Measurements from ENCODE around the gene CD38. TPM values are rescaled to one million over a fixed set of nuclear protein-coding genes. Genes with fewer than 3 reads are reported as not detected.

The CD38 gene
- total RNA-seq, 1 experiment from 2014 or later: 0.07 TPM

DNA sequence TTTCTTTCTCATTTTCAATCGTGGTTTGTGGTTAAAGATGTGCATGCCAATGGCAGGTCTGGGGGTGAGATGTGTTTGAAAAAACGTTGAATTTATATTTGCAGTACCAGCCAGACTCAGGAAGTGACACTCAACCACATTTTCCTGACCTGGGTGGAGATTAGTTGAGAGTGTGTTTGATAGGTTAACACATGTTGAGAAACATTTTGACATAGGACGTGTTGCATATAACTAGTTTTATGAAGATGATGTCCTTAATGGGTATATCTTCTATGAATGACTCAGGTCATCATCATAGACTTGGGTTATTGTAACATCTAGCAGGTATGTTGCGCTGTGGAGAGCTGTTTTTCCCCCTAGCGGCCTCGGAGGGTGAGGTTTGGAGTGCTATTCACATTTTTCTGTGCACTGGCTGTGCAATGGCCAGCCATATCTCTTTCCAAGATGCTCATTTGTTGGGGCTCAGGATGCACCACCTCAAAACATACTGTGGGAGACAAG is 21.7 kb upstream of the CD38 start:
- Mint-ChIP-seq H3K36me3 (ENCODE audit: insufficient read depth in 1 of 3, low read depth in 3 of 3) (no peaks in the 10 kb centered on the region), H3K27ac (no peak overlapping the region), H3K27me3 (ENCODE audit: low read depth) (no peaks in the 10 kb centered on the region), H3K9me3 (no peaks in the 10 kb centered on the region; a peak in 1 of 5 replicates), H3K4me3 (no peak overlapping the region), H3K4me1 (peaks cover 8 to 10% of the 10 kb centered on the region in 2 experiments; a peak in 2 of 4 replicates)
- Histone ChIP-seq H3K23ac (ENCODE audit: insufficient read length, low read depth, low read length) (no peak overlapping the region), H3K56ac (ENCODE audit: insufficient read length, low read depth, low read length) (no peak overlapping the region), H4K8ac (replicated peaks; ENCODE audit: insufficient read length, low read depth, low read length) (no peak overlapping the region), H2BK20ac (ENCODE audit: low read depth, low read length, poor library complexity, severe bottlenecking) (no peak overlapping the region), H2BK5ac (ENCODE audit: insufficient read length, low read length) (no peak overlapping the region), H3K4me1 (ENCODE audit: insufficient read depth, low read length) (no peaks in the 10 kb centered on the region), H2BK120ac (ENCODE audit: low read depth, low read length, poor library complexity, severe bottlenecking) (no peak overlapping the region), H3K18ac (ENCODE audit: insufficient read length, low read depth, low read length) (no peak overlapping the region), H2BK12ac (ENCODE audit: insufficient read length, low read depth, low read length) (no peak overlapping the region), H3K4me2 (ENCODE audit: insufficient read depth, insufficient read length, low read length) (no peak overlapping the region), H3K79me2 (ENCODE audit: insufficient read depth, low read length) (no peaks in the 10 kb centered on the region), H2AFZ (ENCODE audit: low read length) (no peak overlapping the region), H4K20me1 (ENCODE audit: control insufficient read depth, insufficient read depth, insufficient read length) (no peaks in the 10 kb centered on the region), H3K27ac (ENCODE audit: insufficient read length, low read depth, low read length) (no peak overlapping the region), H2AK5ac (ENCODE audit: insufficient read length, low read length) (no peak overlapping the region), H3K23me2 (ENCODE audit: insufficient read length, low read depth, low read length, poor library complexity, severe bottlenecking) (no peaks in the 10 kb centered on the region), H3K79me1 (ENCODE audit: insufficient read depth, low read depth, low read length, poor library complexity, severe bottlenecking) (no peaks in the 10 kb centered on the region), H3K9me3 (ENCODE audit: control insufficient read depth, low read depth, low read length) (no peaks in the 10 kb centered on the region), H3K4ac (ENCODE audit: low read depth, low read length) (no peak overlapping the region), H3K14ac (ENCODE audit: insufficient read depth, low read length) (no peak overlapping the region), H3K27me3 (ENCODE audit: insufficient read depth, low read length) (no peaks in the 10 kb centered on the region), H4K5ac (ENCODE audit: insufficient read length, low read depth, low read length) (no peak overlapping the region), H3T11ph (ENCODE audit: low read length) (no peak overlapping the region), H3K9ac (ENCODE audit: extremely low read depth, insufficient read length, low read length) (no peak overlapping the region), H2BK15ac (ENCODE audit: low read depth, low read length) (no peak overlapping the region), H4K91ac (ENCODE audit: insufficient read length, low read depth, low read length) (no peak overlapping the region)
- TF ChIP-seq, protein P1, sequence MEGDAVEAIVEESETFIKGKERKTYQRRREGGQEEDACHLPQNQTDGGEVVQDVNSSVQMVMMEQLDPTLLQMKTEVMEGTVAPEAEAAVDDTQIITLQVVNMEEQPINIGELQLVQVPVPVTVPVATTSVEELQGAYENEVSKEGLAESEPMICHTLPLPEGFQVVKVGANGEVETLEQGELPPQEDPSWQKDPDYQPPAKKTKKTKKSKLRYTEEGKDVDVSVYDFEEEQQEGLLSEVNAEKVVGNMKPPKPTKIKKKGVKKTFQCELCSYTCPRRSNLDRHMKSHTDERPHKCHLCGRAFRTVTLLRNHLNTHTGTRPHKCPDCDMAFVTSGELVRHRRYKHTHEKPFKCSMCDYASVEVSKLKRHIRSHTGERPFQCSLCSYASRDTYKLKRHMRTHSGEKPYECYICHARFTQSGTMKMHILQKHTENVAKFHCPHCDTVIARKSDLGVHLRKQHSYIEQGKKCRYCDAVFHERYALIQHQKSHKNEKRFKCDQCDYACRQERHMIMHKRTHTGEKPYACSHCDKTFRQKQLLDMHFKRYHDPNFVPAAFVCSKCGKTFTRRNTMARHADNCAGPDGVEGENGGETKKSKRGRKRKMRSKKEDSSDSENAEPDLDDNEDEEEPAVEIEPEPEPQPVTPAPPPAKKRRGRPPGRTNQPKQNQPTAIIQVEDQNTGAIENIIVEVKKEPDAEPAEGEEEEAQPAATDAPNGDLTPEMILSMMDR (conservative IDR thresholded peaks at IDR 0.05): no peak
- no CpG with 5 or more reads among the region's 6 CpGs for WGBS (ENCODE audit: extremely low coverage, insufficient read length, low lambda C conversion rate)
- no peak for DNase-seq

Data from H9 (cell line).